HUDEP-2 (cell line): ENCODE measurements around the gene APOLD1.
"Not testable (repeated sequence)": the region's sequence is repeated elsewhere in the genome, so short reads cannot be mapped to it uniquely, and the experiment has no call there.

Experiments
- DNase-seq, 76 experiments: peaks; one replicate each; lab custom pipeline; 2025; ENCODE audit not compliant: unreplicated experiment in 76 of 76; lab: John Stamatoyannopoulos, UW

APOLD1 gene

GRCh38 chr12:12837025-12837812 is 51.8 kb downstream of the APOLD1 start:
- DNase-seq: peak in 14 of 76 experiments; percentile 1 to 40 (median 20)

- no peak for DNase-seq
Observed at GRCh38 chr12:12837813-12838153, 52.3 kb downstream of the APOLD1 start.

DNA sequence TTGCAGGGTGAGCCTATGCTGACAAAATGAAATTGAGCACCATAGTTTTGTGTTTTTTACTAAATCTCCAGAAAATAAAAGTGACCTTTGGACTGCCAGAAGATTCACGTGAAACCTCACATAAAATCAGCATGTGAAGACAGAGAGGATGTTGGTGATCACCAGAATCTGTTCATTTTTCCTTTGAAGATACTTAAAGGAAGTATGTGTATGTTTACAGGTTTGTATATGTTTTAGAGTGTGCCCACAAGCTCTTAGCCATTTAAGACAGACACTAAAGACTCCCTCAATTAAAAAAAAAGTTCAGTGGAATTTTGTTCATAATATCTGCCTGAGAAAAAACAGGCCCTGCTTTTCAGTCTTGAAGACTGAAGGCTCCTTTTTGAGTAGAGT is 53.5 kb downstream of the APOLD1 start:
- DNase-seq: no peak

DNA sequence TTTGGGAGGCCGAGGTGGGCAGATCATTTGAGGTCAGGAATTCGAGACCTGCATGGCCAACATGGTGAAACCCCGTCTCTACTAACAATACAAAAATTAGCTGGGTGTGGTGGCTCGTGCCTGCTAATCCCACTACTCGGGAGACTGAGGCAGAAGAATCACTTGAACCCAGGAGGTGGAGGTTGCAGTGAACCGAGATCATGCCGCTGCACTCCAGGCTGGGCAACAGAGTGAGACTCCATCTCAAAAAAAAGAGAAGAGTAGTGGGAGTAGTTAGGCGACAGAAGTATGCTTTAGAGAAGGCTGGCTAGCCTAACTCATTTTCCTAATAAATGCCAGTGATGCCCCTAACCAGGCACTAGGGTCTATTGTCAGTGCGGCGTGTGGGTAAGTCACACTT is 54.0 kb downstream of the APOLD1 start:
- DNase-seq: not testable (repeated sequence)

DNA sequence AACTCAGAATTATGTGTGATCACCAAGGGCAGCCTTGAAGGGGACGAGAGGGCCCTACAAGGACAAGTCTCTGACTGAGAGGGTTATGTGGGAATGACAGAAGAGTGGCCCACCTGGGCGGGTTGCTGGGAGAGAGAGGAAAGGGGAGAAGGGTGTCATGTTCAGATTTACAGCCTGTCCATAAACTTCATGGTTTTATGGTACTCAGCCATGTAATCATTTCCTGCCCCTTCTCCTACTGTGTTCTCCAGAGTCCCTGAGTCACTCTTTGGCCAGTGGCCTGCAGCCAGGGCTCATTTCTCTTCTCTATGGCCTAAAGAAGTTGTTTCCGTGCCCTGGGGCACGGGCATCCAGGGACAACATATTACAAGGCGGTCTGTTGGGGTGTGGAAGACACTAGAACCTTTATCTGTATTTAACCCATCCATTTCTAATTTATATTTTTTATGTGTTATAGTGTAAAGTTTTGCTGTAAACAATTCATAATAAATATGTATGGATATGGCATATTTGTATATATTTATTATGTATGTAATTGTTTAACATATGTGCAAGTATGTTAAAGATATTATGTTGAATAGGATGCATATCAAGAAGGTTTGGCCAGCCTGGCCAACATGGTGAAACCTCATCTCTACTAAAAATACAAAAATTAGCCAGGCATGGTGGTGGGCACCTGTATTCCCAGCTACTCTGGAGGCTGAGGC is 54.6 kb downstream of the APOLD1 start:
- no peak for DNase-seq

DNA sequence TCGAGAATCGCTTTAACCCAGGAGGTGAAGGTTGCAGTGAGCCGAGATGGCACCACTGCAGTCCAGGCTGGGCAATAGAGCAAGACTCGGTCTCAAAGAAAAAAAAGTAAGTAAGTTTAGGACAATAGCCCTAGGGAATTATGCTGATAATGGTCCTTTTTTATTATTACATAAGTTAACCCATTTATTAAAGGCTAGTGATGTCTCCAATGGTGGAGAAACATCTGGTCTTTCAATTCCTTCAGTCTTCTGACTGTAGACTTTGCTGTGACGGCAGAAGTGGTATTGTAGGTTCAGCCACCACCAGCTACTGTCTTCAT is 55.1 kb downstream of the APOLD1 start:
- DNase-seq: no peak
